Karpas-422 (cell line): ENCODE results near the gene PPP1R14C. TPM values are rescaled to one million over a fixed set of nuclear protein-coding genes. Genes with fewer than 3 reads are reported as not detected.
"Not testable (repeated sequence)": the region's sequence is repeated elsewhere in the genome, so short reads cannot be mapped to it uniquely, and the experiment has no call there.

ENCODE experiments used
- DNase-seq: peaks from one replicate; pipeline ENCODE4 v3.0.0-alpha.2; 2015
- H2AFZ ChIP-seq: fragments of 200-600 bp; sonication (generic); 2 replicates; pipeline ENCODE4 v1.6.1; 2014; ENCODE audit warnings: antibody characterized with exemption, low read length, mixed read lengths
- H3K27ac ChIP-seq: fragments of 200-600 bp; sonication (generic); 2 replicates; pipeline ENCODE4 v1.5.1; 2014; ENCODE audit warnings: mild to moderate bottlenecking, low read length, moderate library complexity
- H3K27me3 ChIP-seq: fragments of 200-600 bp; sonication (generic); 2 replicates; pipeline ENCODE4 v1.6.1; 2014; ENCODE audit warnings: low read length, mixed read lengths
- H3K36me3 ChIP-seq: fragments of 200-600 bp; sonication (generic); 2 replicates; pipeline ENCODE4 v1.6.1; 2014; ENCODE audit warnings: low read length, mixed read lengths; ENCODE audit not compliant: insufficient read depth
- H3K4me1 ChIP-seq: fragments of 200-600 bp; sonication (generic); 2 replicates; pipeline ENCODE4 v1.6.1; 2014; ENCODE audit warnings: mild to moderate bottlenecking, low read length, mixed read lengths
- H3K4me2 ChIP-seq: fragments of 200-600 bp; sonication (generic); 2 replicates; pipeline ENCODE4 v1.6.1; 2014; ENCODE audit warnings: low read length, low read depth, mild to moderate bottlenecking; ENCODE audit not compliant: poor library complexity, severe bottlenecking
- H3K4me3 ChIP-seq: fragments of 200-600 bp; sonication (generic); 2 replicates; pipeline ENCODE4 v1.5.1; 2014; ENCODE audit warnings: mild to moderate bottlenecking, antibody characterized with exemption, low read length, mixed read lengths
- H3K79me2 ChIP-seq: fragments of 200-600 bp; sonication (generic); 2 replicates; pipeline ENCODE4 v1.6.1; 2014; ENCODE audit warnings: mild to moderate bottlenecking, low read length, mixed read lengths
- H3K9ac ChIP-seq: fragments of 200-600 bp; sonication (generic); 2 replicates; pipeline ENCODE4 v1.6.0; 2014; ENCODE audit warnings: low read length
- H3K9me2 ChIP-seq: fragments of 200-600 bp; sonication (generic), shearing (Covaris generic); replicated peaks from 2 replicates; pipeline ENCODE4 v1.6.0; 2014; ENCODE audit warnings: mild to moderate bottlenecking, low read length, moderate library complexity; ENCODE audit not compliant: insufficient read depth
- H3K9me3 ChIP-seq: fragments of 300-700, 200-600 bp; sonication (generic); 2 replicates; pipeline ENCODE4 v1.6.1; 2014; ENCODE audit warnings: low read length, mixed read lengths
- H4K20me1 ChIP-seq: fragments of 200-600 bp; sonication (generic); 2 replicates; pipeline ENCODE4 v1.6.1; 2014; ENCODE audit warnings: mild to moderate bottlenecking, antibody characterized with exemption, low read length, low read depth; ENCODE audit not compliant: insufficient read depth
- total RNA-seq: library from RNA; depleted of rRNA; stranded (reverse); fragments of >200 nt; shearing (Covaris generic); gene quantifications from 2 replicates; pipeline ENCODE4 v1.2.3, GENCODE V29; 2014; ENCODE audit warnings: low replicate concordance

The PPP1R14C gene
- total RNA-seq, 1 experiment from 2014 or later, result not detected

DNA sequence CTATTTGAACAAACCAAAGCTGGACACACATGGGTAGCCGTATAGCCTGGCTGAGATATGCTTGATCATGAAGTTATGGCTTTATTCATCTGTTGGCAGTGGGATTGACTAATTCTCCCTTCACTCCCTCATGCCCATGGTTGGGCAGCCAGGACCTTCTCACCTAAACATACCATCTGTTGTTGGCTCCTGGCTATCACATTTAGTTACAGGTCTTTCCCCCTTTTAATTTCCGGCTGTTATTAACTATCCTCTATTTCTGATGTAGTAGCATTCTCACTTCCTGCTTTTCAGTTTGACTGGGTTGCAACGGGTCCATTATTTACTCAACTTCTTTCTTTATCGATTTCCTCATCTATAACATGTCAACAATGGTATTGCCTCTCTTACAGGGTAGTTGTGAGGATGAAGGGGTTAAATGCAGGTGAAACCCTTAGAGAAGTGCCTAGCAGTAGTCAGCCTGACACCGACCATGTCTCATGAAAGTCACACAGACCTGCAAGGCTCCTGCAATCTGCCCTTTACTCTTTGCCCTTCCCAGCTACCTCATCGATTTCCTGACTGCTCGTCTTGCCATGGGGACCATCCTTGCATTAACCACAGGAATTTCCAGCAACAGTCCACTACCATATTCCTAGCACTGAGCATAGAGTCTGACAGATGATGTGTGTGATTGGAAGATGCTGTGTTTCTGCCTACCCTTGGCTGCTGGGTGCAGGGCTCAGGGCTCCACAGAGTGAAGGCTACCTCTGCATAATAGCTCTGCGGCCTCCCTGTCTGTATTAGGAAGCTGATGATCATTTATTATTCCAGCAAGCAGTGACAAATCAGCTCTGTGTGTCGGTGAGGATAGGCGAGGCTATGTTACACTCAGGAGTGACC, 42.2 kb downstream of the PPP1R14C start:
- Histone ChIP-seq H3K27ac (no peak overlapping the region), H2AFZ (peak overlapping the region; percentile 17; the same call in 1 of the 2 replicates)

DNA sequence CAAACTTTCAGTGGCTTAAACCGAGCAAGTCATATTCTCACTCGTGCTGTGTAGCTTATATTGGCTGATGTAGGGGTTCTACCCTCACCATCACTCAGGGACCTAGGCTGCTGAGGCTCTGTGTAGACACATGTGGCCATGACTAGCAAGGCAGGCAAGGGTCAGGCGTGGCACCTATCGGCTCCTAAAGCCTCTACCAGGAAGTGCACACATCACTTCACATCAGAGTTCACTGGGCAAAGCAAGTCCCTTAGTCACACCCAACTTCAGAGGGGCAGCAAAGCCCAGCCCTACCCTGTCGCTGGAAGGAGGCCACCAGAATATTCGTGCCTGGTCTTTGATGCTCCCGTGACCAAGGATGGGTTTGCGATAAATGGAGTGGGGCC, 42.9 kb downstream of the PPP1R14C start:
- DNase-seq, result no peak
- no peaks in the 10 kb centered on the region for H3K79me2 ChIP-seq
- H4K20me1 ChIP-seq, result no peaks in the 10 kb centered on the region
- H3K4me1 ChIP-seq, result peaks cover 15% of the 10 kb centered on the region
- no peaks in the 10 kb centered on the region for H3K36me3 ChIP-seq
- no peaks in the 10 kb centered on the region for H3K9me2 ChIP-seq
- H3K4me3 ChIP-seq, result no peak overlapping the region
- no peak overlapping the region for H3K4me2 ChIP-seq
- no peak overlapping the region for H3K9ac ChIP-seq
- H2AFZ ChIP-seq, result peak overlapping the region; percentile 17; the same call in 1 of the 2 replicates
- H3K9me3 ChIP-seq, result no peaks in the 10 kb centered on the region
- no peaks in the 10 kb centered on the region for H3K27me3 ChIP-seq
- H3K27ac ChIP-seq, result no peak overlapping the region

More for the DNA sequence above, 42.2 kb downstream of the PPP1R14C start:
- Histone ChIP-seq H4K20me1 (no peaks in the 10 kb centered on the region), H3K9me3 (no peaks in the 10 kb centered on the region), H3K27me3 (no peaks in the 10 kb centered on the region), H3K4me3 (no peak overlapping the region), H3K4me2 (no peak overlapping the region), H3K9ac (no peak overlapping the region), H3K4me1 (peaks cover 15% of the 10 kb centered on the region), H3K9me2 (no peaks in the 10 kb centered on the region), H3K79me2 (no peaks in the 10 kb centered on the region), H3K36me3 (no peaks in the 10 kb centered on the region)
- DNase-seq, result no peak

DNA sequence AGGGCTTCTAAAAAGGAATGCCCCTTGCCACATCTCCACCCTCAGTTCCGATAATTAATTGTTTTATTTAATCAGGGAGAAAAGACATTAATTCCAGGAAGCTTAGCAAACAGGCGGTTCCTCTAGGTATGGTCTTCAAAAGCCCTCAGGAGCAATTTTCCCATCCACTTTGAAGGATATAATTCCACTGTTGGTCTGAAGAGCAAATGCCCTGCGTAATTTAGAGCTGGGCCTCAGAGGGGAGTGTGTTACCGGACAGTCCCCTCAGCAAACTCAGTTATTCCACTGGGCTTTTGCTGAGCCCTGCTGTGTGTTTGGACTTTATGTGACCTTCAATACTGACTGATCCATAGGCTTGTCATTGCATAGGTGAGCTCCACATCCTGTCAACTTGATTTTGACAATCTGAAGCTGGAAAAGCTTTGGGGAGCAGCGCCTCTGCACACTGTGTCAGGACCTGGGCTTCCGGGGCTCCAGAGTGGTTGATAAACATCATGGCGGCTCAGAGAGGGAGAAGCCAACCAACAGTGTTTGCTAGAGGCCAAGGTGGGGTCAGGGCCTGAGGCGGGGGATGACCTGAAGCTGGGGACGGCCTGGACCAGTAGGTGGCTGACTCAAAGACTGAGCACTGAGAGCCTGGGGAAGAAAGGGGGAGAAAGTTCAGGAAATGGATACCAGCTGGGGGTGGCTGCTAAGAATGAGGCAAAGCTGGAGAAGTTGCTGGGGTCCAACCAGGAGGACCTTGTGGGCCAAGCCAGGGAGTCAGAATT, 43.5 kb downstream of the PPP1R14C start:
- Histone ChIP-seq H3K27me3 (no peaks in the 10 kb centered on the region), H2AFZ (no peak overlapping the region), H3K79me2 (no peaks in the 10 kb centered on the region), H3K4me3 (no peak overlapping the region), H3K27ac (no peak overlapping the region), H3K4me1 (peaks cover 15% of the 10 kb centered on the region), H3K9ac (no peak overlapping the region), H3K4me2 (no peak overlapping the region), H4K20me1 (no peaks in the 10 kb centered on the region), H3K9me3 (no peaks in the 10 kb centered on the region), H3K9me2 (no peaks in the 10 kb centered on the region), H3K36me3 (no peaks in the 10 kb centered on the region)
- no peak for DNase-seq

DNA sequence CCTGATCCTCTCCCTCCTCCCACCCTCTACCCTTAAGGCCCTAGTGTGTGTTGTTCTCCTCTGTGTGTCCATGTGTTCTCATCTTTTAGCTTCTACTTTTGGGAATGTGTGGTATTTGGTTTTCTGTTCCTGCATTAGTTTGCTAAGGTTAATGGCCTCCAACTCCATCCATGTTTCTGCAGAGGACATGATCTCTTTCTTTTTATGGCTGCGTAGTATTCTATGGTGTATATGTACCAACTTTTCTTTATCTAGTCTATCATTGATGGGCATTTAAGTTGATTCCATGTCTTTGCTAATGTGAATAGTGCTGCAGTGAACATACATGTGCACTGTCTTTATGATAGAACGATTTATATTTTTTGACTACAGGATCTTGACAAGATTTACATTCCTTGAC, 44.6 kb downstream of the PPP1R14C start:
- not testable (repeated sequence) for DNase-seq, H3K9me2 ChIP-seq, H2AFZ ChIP-seq, H4K20me1 ChIP-seq, H3K27me3 ChIP-seq, H3K79me2 ChIP-seq, H3K27ac ChIP-seq, H3K9ac ChIP-seq, H3K4me2 ChIP-seq, H3K9me3 ChIP-seq, H3K4me3 ChIP-seq, H3K36me3 ChIP-seq
- H3K4me1 ChIP-seq, result peaks cover 15% of the 10 kb centered on the region

DNA sequence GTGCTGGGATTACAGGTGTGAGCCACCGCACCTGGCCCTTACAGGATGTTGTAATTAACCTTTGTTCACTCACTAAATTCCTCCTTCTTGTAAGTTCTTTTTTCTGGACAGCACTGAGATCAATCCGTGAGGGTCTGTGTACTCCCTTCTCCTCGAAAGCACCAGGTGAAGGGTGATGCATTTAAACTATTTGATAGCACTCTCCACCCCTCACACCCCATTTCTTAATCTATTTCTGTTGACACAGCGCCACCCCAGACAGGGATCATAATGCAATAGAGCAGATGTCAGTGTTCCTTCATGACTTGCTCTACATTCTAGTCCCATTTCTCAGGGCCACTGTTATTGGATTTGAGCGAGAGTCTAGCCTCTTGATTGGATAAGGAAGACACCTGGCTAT, 46.3 kb downstream of the PPP1R14C start:
- Histone ChIP-seq H3K4me2 (no peak overlapping the region), H3K4me1 (peaks cover 10% of the 10 kb centered on the region), H4K20me1 (no peaks in the 10 kb centered on the region), H3K27me3 (no peaks in the 10 kb centered on the region), H3K36me3 (no peaks in the 10 kb centered on the region), H3K27ac (no peak overlapping the region), H3K4me3 (no peak overlapping the region), H3K9ac (no peak overlapping the region), H3K9me3 (no peaks in the 10 kb centered on the region), H2AFZ (no peak overlapping the region), H3K9me2 (no peaks in the 10 kb centered on the region), H3K79me2 (no peaks in the 10 kb centered on the region)
- peak; percentile 65 for DNase-seq

DNA sequence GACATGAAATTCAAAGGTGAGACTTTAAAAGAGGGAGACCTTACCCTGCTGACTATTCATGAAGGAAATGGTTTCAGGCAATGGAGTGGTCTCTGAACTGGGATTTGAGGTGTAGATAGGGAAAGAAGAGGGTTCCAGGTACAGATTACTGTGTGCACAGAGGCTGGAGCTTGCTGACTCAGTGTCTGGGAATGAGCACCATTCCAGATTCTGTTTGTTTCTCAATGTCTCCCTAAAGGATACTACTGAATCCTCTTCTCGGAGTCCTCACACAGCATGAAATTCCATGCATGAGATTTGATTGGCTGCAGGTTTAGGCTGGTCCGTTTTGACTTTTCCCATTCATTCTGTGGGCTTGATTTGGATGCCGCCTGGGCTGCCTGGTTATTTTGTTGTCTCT, 49.0 kb downstream of the PPP1R14C start:
- no peaks in the 10 kb centered on the region for H3K4me1 ChIP-seq

DNA sequence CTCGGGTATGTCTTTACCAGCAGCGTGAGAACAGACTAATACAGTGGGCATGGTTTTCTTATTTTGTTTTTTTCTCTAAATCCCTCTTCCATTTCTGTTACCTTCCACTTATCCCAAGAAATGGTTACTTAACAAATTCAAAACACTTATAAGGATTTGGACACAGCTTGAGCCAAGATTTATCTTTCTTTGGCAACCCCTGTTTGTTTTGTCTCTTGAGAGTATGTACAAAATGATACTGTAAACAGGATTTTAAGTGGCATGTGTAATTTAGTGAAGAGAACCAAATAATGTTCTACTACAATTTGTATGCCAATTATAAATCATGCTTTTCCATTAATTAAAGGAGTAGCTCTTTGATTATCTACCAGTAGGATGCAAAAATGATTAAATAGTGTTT, 51.4 kb downstream of the PPP1R14C start:
- H3K27me3 ChIP-seq, result no peaks in the 10 kb centered on the region
- H3K9me3 ChIP-seq, result no peaks in the 10 kb centered on the region

More for the DNA sequence above, 49.0 kb downstream of the PPP1R14C start:
- no peak overlapping the region for H3K27ac ChIP-seq
- H3K9me2 ChIP-seq, result no peaks in the 10 kb centered on the region
- no peaks in the 10 kb centered on the region for H3K36me3 ChIP-seq
- H3K4me3 ChIP-seq, result no peak overlapping the region
- no peak overlapping the region for H3K9ac ChIP-seq
- no peaks in the 10 kb centered on the region for H4K20me1 ChIP-seq
- no peaks in the 10 kb centered on the region for H3K9me3 ChIP-seq
- no peaks in the 10 kb centered on the region for H3K27me3 ChIP-seq
- no peak overlapping the region for H2AFZ ChIP-seq
- no peaks in the 10 kb centered on the region for H3K79me2 ChIP-seq
- no peak overlapping the region for H3K4me2 ChIP-seq
- DNase-seq, result no peak

DNA sequence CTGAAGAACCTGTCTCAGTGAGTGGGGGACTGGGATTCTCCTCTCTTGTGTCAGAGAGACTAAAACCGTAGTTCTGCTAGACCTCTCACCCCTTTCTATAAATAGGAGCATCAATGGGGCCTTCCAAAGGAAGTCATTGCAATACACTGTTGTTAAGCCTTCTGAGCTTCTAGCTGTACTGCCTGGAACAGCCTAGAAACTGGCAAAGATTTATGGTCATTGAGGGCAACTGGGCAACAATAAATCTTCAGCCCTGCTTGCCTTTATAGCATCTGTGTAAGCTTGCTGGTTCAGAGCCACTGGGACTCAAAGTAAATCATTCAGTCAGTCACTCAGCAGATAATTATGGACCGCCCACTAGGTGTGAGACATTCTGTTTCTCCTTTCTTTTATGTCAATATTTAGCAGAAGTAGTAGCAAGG, 53.2 kb downstream of the PPP1R14C start:
- no peaks in the 10 kb centered on the region for H3K9me2 ChIP-seq
- no peaks in the 10 kb centered on the region for H3K79me2 ChIP-seq
- H3K9me3 ChIP-seq, result no peaks in the 10 kb centered on the region
- H3K36me3 ChIP-seq, result no peaks in the 10 kb centered on the region
- H3K27ac ChIP-seq, result no peak overlapping the region
- no peak overlapping the region for H3K4me2 ChIP-seq
- H3K27me3 ChIP-seq, result no peaks in the 10 kb centered on the region
- H4K20me1 ChIP-seq, result no peaks in the 10 kb centered on the region
- no peak overlapping the region for H2AFZ ChIP-seq
- H3K4me1 ChIP-seq, result no peaks in the 10 kb centered on the region
- H3K9ac ChIP-seq, result no peak overlapping the region
- no peak overlapping the region for H3K4me3 ChIP-seq
- no peak for DNase-seq

More for the DNA sequence above, 51.4 kb downstream of the PPP1R14C start:
- no peaks in the 10 kb centered on the region for H3K36me3 ChIP-seq
- no peak overlapping the region for H3K27ac ChIP-seq
- H4K20me1 ChIP-seq, result no peaks in the 10 kb centered on the region
- H3K4me2 ChIP-seq, result no peak overlapping the region
- H2AFZ ChIP-seq, result no peak overlapping the region
- DNase-seq, result no peak
- H3K9me2 ChIP-seq, result no peaks in the 10 kb centered on the region
- H3K4me3 ChIP-seq, result no peak overlapping the region
- no peaks in the 10 kb centered on the region for H3K4me1 ChIP-seq
- H3K9ac ChIP-seq, result no peak overlapping the region
- H3K79me2 ChIP-seq, result no peaks in the 10 kb centered on the region
